ENCODE measurements around the gene OBSCN.

OBSCN gene

DNA sequence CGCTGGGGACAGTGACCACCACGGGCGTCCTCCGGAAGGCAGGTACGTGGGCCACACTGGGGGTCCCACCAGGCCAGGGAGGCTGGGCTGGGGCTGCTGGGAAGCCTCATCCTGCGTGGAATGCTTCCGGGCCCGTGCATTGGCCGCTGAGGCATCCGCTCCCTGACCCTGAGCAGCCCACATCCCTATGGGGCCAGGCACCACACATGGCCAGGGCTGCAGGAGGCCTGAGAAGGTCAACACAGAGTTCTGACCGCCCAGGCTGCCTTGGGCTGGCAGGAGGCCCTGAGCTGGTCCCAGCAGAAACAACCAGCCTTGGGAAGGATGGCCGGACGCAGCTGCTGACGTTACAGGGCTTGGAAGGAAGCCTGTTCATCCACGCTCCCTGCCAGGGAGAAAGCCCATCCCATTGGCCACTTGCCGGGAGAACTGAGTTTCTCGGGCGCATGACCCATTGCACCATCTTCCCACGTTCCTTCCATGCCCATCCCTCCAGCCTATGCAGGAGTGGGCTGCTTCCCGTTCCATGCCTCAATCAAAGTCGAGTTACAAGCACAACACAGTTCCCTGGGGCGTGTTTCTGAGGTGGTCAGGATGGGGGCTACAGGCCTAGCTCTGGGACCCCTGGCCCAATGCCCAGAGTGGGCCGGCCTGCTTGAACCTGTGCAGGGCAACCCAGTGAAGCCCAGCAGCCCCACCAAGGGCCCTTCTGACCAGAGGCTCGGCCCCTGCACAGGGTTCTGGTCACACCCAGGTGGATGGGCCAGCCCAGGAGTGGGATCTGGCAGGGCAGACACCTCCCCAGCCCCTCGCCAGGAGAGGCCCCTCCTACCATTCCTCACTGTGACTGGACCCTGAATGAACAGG lies 167.1 kb downstream of the OBSCN start:
- no peak overlapping the region for H3K14ac ChIP-seq (ENCODE audit: low read length in 2 of 2)
- H3K4me1 ChIP-seq (ENCODE audit: control insufficient read depth, insufficient read depth, low read depth, low read length), result peaks cover 30% of the 10 kb centered on the region
- no peak overlapping the region for H2BK12ac ChIP-seq (ENCODE audit: low read length in 2 of 2)
- no peak overlapping the region for H2AFZ ChIP-seq (ENCODE audit: low read depth, low read length)
- DNase-seq, result no peak
- no peak overlapping the region for H3K27ac ChIP-seq (ENCODE audit: low read length, poor library complexity, severe bottlenecking)
- no peak overlapping the region for H3K18ac ChIP-seq (ENCODE audit: low read depth in 1 of 2, low read length in 2 of 2)
- H2BK120ac ChIP-seq (ENCODE audit: low read depth, low read length), result no peak overlapping the region
- no peak overlapping the region for H2BK5ac ChIP-seq (ENCODE audit: low read depth, low read length, poor library complexity, severe bottlenecking)
- no peak overlapping the region for H3K4me3 ChIP-seq (ENCODE audit: insufficient read depth in 1 of 2, low read depth in 1 of 2, low read length in 2 of 2)
- no peak overlapping the region for H3K23ac ChIP-seq (ENCODE audit: low read length in 2 of 2)
- H3K36me3 ChIP-seq (ENCODE audit: control insufficient read depth in 1 of 2, insufficient read depth in 2 of 2, low read depth in 1 of 2, low read length in 2 of 2), result no peaks in the 10 kb centered on the region
- H3K27me3 ChIP-seq (ENCODE audit: control insufficient read depth in 1 of 2, insufficient read depth in 1 of 2, low read length in 2 of 2), result peaks cover 0 to 35% of the 10 kb centered on the region in 2 experiments
- WGBS, result 89% methylated on average over 25 of the region's 25 CpGs
- peak overlapping the region; percentile 53 for H4K91ac ChIP-seq (ENCODE audit: low read length)
- H3K9ac ChIP-seq (ENCODE audit: low read length), result peak overlapping the region; percentile 38
- H2BK15ac ChIP-seq (ENCODE audit: low read depth, poor library complexity, severe bottlenecking), result no peak overlapping the region
- no peak overlapping the region for H3K4me2 ChIP-seq (ENCODE audit: low read length, poor library complexity, severe bottlenecking)
- no peaks in the 10 kb centered on the region for H3K9me3 ChIP-seq (ENCODE audit: control insufficient read depth, low read length)
- no peak overlapping the region for H3K4ac ChIP-seq (ENCODE audit: low read depth in 1 of 2, low read length in 2 of 2)
- H3K79me1 ChIP-seq (replicated peaks; ENCODE audit: low read length, poor library complexity, severe bottlenecking), result no peaks in the 10 kb centered on the region
- H4K8ac ChIP-seq (ENCODE audit: low read length), result no peak overlapping the region
- no peak overlapping the region for H2AK5ac ChIP-seq (ENCODE audit: low read length, severe bottlenecking)

DNA sequence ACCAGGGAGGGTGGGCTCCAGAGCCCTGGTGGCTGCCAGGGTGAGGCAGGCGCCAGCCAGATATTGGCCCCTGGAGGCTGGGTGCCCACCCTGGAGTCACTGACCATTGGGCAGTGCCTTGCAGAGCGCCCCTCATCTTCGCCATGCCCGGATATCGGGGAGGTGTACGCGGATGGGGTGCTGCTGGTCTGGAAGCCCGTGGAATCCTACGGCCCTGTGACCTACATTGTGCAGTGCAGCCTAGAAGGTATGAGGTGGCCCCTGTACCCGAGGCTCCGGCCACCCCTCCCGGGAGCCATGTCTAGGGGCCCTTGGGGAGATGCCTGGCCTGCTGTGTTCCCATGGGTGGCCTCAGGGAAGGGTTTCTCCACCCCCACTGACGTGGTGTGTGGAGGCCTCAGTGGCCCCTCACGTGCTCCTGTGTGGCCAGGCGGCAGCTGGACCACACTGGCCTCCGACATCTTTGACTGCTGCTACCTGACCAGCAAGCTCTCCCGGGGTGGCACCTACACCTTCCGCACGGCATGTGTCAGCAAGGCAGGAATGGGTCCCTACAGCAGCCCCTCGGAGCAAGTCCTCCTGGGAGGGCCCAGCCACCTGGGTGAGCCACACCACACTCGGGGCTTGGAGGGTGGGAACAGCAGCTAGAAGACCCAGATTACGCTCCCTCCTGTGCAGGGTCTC lies 167.9 kb downstream of the OBSCN start:
- no peak overlapping the region for H2AFZ ChIP-seq (ENCODE audit: low read depth, low read length)
- peak overlapping the region; percentile 67 for H4K91ac ChIP-seq (ENCODE audit: low read length)
- H3K18ac ChIP-seq (ENCODE audit: low read depth in 1 of 2, low read length in 2 of 2), result no peak overlapping the region
- H3K4ac ChIP-seq (ENCODE audit: low read depth in 1 of 2, low read length in 2 of 2), result peak overlapping the region in 1 of 2 experiments; percentile 40
- H3K79me1 ChIP-seq (replicated peaks; ENCODE audit: low read length, poor library complexity, severe bottlenecking), result no peaks in the 10 kb centered on the region
- peaks cover 30% of the 10 kb centered on the region for H3K4me1 ChIP-seq (ENCODE audit: control insufficient read depth, insufficient read depth, low read depth, low read length)
- H3K4me2 ChIP-seq (ENCODE audit: low read length, poor library complexity, severe bottlenecking), result no peak overlapping the region
- no peak overlapping the region for H4K8ac ChIP-seq (ENCODE audit: low read length)
- no peak overlapping the region for H3K23ac ChIP-seq (ENCODE audit: low read length in 2 of 2)
- H2BK12ac ChIP-seq (ENCODE audit: low read length in 2 of 2), result no peak overlapping the region
- H3K9ac ChIP-seq (ENCODE audit: low read length), result peak overlapping the region; percentile 38
- no peak overlapping the region for H2BK120ac ChIP-seq (ENCODE audit: low read depth, low read length)
- DNase-seq, result no peak
- no peaks in the 10 kb centered on the region for H3K36me3 ChIP-seq (ENCODE audit: control insufficient read depth in 1 of 2, insufficient read depth in 2 of 2, low read depth in 1 of 2, low read length in 2 of 2)
- WGBS, result 93% methylated on average over 22 of the region's 22 CpGs
- H2BK5ac ChIP-seq (ENCODE audit: low read depth, low read length, poor library complexity, severe bottlenecking), result no peak overlapping the region
- H3K27me3 ChIP-seq (ENCODE audit: control insufficient read depth in 1 of 2, insufficient read depth in 1 of 2, low read length in 2 of 2), result peaks cover 0 to 31% of the 10 kb centered on the region in 2 experiments
- H3K9me3 ChIP-seq (ENCODE audit: control insufficient read depth, low read length), result no peaks in the 10 kb centered on the region
- H3K4me3 ChIP-seq (ENCODE audit: insufficient read depth in 1 of 2, low read depth in 1 of 2, low read length in 2 of 2), result no peak overlapping the region
- H2BK15ac ChIP-seq (ENCODE audit: low read depth, poor library complexity, severe bottlenecking), result no peak overlapping the region
- no peak overlapping the region for H3K27ac ChIP-seq (ENCODE audit: low read length, poor library complexity, severe bottlenecking)
- H3K14ac ChIP-seq (ENCODE audit: low read length in 2 of 2), result no peak overlapping the region
- no peak overlapping the region for H2AK5ac ChIP-seq (ENCODE audit: low read length, severe bottlenecking)

DNA sequence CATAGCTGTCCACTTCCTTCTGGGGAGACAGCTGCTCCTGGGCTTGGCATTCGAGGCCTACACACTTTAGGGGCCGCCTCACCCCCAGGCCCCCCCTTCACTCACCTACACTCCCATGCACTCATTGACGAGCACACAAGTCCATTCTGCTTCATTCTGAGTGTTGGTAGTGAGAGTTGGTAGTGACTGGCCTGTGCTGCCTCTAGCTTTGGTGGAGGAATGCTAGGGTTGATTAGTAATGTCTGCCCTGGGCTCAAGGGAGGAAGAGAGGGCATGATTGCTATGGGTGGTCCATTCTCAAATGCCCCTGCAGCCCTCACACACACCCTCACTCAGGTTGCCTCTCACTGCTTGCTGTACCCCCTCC lies 168.4 kb downstream of the OBSCN start:
- Histone ChIP-seq H3K27ac (ENCODE audit: low read length, poor library complexity, severe bottlenecking) (no peak overlapping the region), H2BK5ac (ENCODE audit: low read depth, low read length, poor library complexity, severe bottlenecking) (no peak overlapping the region), H4K91ac (ENCODE audit: low read length) (no peak overlapping the region), H3K9ac (ENCODE audit: low read length) (no peak overlapping the region), H3K4me1 (ENCODE audit: control insufficient read depth, insufficient read depth, low read depth, low read length) (peaks cover 30% of the 10 kb centered on the region), H3K4me2 (ENCODE audit: low read length, poor library complexity, severe bottlenecking) (no peak overlapping the region), H2AK5ac (ENCODE audit: low read length, severe bottlenecking) (no peak overlapping the region), H2BK15ac (ENCODE audit: low read depth, poor library complexity, severe bottlenecking) (no peak overlapping the region), H3K14ac (ENCODE audit: low read length in 2 of 2) (no peak overlapping the region), H3K18ac (ENCODE audit: low read depth in 1 of 2, low read length in 2 of 2) (no peak overlapping the region), H3K4me3 (ENCODE audit: insufficient read depth in 1 of 2, low read depth in 1 of 2, low read length in 2 of 2) (no peak overlapping the region), H3K4ac (ENCODE audit: low read depth in 1 of 2, low read length in 2 of 2) (no peak overlapping the region), H3K79me1 (replicated peaks; ENCODE audit: low read length, poor library complexity, severe bottlenecking) (no peaks in the 10 kb centered on the region), H4K8ac (ENCODE audit: low read length) (no peak overlapping the region), H2BK120ac (ENCODE audit: low read depth, low read length) (no peak overlapping the region), H3K9me3 (ENCODE audit: control insufficient read depth, low read length) (no peaks in the 10 kb centered on the region), H3K27me3 (ENCODE audit: control insufficient read depth in 1 of 2, insufficient read depth in 1 of 2, low read length in 2 of 2) (peaks cover 0 to 31% of the 10 kb centered on the region in 2 experiments), H2AFZ (ENCODE audit: low read depth, low read length) (no peak overlapping the region), H3K36me3 (ENCODE audit: control insufficient read depth in 1 of 2, insufficient read depth in 2 of 2, low read depth in 1 of 2, low read length in 2 of 2) (no peaks in the 10 kb centered on the region), H3K23ac (ENCODE audit: low read length in 2 of 2) (no peak overlapping the region), H2BK12ac (ENCODE audit: low read length in 2 of 2) (no peak overlapping the region)
- 100% methylated on average over 1 of the region's 3 CpGs for WGBS
- peak; percentile 40 for DNase-seq
